ENCODE results near the gene PKD1L1.

Gene PKD1L1

DNA sequence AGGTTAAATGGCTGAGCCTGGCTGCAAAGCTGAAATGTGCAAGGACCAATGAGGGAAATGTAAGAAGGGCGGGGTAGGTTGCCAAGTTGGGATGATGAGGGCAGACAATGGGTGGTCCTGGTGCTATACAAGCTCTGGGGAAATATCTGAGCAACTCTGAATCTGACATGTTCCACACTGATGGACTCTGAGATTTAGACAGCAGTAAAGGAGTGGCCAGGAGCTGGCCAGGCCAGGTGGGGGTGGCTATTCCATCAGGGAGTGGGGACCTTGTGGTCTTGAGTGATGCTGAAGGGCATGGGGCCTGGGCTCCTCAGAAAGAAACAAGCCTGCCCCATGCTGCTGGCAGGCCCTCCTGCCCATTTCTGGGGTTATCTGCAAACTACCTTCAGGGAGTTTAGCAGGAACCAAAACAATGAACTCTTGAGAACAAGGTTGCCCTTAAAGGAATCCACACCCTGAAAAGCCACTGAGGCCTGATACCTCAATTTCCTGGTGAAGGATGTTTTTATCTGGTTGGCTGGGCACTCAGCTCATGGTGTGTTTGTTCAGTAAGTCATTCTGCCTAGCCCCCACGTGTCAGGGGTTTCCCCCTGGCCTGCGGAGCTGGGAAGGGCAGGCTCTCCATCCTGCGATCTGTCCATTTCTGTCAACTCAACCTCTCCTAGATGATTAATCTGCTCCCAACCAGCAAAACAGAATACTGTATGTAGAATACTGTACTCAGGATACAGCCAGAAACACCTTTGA lies 223.1 kb downstream of the PKD1L1 start:
- DNase-seq = no peak
